ENCODE results near the gene DHX58.

Gene DHX58

GRCh38 chr17:42055496-42055895 lies 57.0 kb downstream of the DHX58 start:
- DNase-seq (ENCODE audit: low read depth in 2 of 2), result no peak

GRCh38 chr17:42055027-42055426 lies 57.5 kb downstream of the DHX58 start:
- DNase-seq (ENCODE audit: low read depth in 2 of 2), result no peak

DNA sequence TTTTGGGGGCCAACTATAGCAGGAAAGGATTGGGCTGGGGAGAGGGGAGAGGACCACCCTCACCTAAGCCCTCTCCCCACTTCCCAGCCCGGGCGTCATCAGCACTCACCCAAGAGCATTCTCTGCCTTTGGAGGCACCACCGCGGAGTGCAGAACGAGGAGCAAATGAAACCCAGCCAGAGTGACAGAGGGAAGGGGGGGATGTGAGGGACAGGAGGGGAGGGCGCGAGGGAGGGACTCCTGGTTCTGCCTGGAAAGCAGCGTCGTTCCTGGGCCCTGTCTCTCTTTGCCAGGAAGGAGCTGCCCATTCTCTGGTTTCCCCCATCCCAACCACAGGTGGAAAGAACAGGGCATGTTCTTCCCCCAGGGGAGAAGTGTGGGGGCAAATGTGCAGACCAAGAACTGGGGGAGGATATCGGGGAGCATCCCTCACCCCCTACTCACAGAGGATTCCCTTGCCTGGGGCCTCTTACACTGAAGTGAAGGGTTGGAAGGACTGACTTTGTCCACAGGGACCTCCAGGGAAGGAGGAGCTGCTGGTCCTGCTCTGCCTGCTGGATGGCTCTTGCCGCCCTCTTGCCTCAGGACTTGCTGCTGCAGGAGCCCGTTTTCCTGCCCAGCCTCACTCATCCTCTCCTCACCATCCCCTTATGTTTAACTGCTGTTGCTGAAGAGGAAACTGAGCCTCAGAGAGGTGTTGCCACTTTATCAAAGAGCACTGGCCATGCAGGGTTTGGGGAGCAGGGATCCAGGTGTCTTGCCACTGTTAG lies 58.6 kb downstream of the DHX58 start:
- no peak for DNase-seq (ENCODE audit: low read depth in 2 of 2)

- DNase-seq (ENCODE audit: low read depth in 2 of 2), result no peak
Observed at GRCh38 chr17:42052346-42052877, 60.1 kb downstream of the DHX58 start.

DNA sequence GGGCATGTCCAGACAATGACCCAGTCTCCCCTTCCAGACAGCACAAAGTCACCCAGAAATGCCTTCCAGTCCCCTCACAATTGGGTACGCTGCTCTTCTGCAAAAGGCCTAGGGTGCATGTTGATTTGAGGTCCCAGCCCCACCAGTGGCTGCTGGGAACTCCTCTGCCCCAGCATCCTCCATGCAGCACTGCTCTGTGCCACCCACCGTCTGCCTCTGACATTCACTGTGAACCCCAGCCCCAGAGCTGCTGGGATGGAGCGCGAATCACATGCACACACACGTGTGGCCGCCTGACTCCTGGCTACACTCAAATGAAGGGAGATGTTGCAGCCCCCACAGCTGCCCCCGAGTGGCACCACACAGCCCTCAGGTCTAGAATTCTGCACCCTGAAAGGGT lies 60.9 kb downstream of the DHX58 start:
- DNase-seq (ENCODE audit: low read depth in 2 of 2), result no peak
